ENCODE data around the gene UBE2C.

- TF ChIP-seq CTCF (IDR thresholded peaks at IDR 0.05) (no peak), REST (IDR thresholded peaks at IDR 0.05; ENCODE audit: insufficient read depth in 1 of 2, low read depth in 2 of 2, low read length in 1 of 2) (no peak)
Measured at GRCh38 chr20:45835329-45835765, 22.9 kb downstream of the UBE2C start.
